ENCODE data around the gene LMF2. TPM values are rescaled to one million over a fixed set of nuclear protein-coding genes. Genes with fewer than 3 reads are reported as not detected.

Gene LMF2
- total RNA-seq, 3 donors from 2014 or later: 35.7 to 54.9 (median 39.5) TPM

DNA sequence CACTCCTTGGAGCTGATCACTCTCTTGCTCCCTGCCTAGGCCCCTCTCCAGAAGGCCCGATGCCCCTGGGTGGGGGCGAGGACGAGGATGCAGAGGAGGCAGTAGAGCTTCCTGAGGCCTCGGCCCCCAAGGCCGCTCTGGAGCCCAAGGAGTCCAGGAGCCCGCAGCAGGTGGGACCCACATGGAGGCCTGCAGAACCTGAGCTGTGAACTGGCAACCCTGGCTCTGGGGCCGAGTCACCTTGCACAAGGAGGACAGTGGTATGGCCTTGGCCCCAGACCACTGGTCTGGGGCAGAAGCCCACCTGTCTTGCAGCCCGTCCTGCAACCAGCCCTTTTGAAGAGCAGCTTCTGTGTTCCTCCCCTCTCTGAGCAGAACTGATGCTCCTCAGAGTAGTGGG, 11.6 kb upstream of the LMF2 start:
- intact Hi-C loops (cut with DNase I; ENCODE audit: low total_unique reads): no loop called here
- Histone ChIP-seq H3K36me3 (peaks cover 13% of the 10 kb centered on the region), H3K27me3 (no peaks in the 10 kb centered on the region), H3K4me1 (peaks cover 1 to 2% of the 10 kb centered on the region in 2 donors), H3K9me3 (no peaks in the 10 kb centered on the region), H3K27ac (no peak overlapping the region), H3K4me3 (no peak overlapping the region)
- TF ChIP-seq, protein P1, sequence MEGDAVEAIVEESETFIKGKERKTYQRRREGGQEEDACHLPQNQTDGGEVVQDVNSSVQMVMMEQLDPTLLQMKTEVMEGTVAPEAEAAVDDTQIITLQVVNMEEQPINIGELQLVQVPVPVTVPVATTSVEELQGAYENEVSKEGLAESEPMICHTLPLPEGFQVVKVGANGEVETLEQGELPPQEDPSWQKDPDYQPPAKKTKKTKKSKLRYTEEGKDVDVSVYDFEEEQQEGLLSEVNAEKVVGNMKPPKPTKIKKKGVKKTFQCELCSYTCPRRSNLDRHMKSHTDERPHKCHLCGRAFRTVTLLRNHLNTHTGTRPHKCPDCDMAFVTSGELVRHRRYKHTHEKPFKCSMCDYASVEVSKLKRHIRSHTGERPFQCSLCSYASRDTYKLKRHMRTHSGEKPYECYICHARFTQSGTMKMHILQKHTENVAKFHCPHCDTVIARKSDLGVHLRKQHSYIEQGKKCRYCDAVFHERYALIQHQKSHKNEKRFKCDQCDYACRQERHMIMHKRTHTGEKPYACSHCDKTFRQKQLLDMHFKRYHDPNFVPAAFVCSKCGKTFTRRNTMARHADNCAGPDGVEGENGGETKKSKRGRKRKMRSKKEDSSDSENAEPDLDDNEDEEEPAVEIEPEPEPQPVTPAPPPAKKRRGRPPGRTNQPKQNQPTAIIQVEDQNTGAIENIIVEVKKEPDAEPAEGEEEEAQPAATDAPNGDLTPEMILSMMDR (IDR thresholded peaks at IDR 0.05): no peak
- no peak for TF ChIP-seq POLR2A (IDR thresholded peaks at IDR 0.05)
- TF ChIP-seq POLR2AphosphoS5 (IDR thresholded peaks at IDR 0.05): no peak
- no peak for DNase-seq (ENCODE audit: low spot score in 2 of 2)

DNA sequence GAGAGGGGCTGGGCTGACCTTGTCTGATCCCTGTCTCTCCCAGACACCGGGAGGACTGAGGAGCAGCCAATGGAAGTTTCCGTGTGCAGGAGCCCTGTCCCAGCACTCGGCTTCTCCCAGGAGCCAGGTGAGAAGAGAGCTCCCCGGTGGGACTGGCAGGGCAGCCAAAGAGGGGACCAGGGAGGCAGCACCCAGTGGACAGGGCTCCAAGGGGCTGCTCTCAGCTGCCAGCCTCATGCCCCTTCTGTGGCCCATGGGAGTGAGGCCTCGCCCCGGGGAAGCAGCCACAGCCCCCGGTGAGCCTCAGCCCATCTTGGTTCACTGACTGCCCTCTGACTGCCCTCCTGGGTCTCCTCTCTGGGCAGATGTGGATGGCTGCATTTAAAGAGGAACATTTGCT, 11.1 kb upstream of the LMF2 start:
- H3K36me3 ChIP-seq: peaks cover 13% of the 10 kb centered on the region
- DNase-seq (ENCODE audit: low spot score in 2 of 2): no peak
- H3K9me3 ChIP-seq: no peaks in the 10 kb centered on the region
- no peak overlapping the region for H3K27ac ChIP-seq
- intact Hi-C loops (cut with DNase I; ENCODE audit: low total_unique reads): no loop called here
- H3K4me3 ChIP-seq: no peak overlapping the region
- H3K4me1 ChIP-seq: no peaks in the 10 kb centered on the region
- no peaks in the 10 kb centered on the region for H3K27me3 ChIP-seq
- TF ChIP-seq POLR2AphosphoS5 (IDR thresholded peaks at IDR 0.05): no peak
- TF ChIP-seq, protein P1 (IDR thresholded peaks at IDR 0.05): no peak
- TF ChIP-seq POLR2A (IDR thresholded peaks at IDR 0.05): no peak

DNA sequence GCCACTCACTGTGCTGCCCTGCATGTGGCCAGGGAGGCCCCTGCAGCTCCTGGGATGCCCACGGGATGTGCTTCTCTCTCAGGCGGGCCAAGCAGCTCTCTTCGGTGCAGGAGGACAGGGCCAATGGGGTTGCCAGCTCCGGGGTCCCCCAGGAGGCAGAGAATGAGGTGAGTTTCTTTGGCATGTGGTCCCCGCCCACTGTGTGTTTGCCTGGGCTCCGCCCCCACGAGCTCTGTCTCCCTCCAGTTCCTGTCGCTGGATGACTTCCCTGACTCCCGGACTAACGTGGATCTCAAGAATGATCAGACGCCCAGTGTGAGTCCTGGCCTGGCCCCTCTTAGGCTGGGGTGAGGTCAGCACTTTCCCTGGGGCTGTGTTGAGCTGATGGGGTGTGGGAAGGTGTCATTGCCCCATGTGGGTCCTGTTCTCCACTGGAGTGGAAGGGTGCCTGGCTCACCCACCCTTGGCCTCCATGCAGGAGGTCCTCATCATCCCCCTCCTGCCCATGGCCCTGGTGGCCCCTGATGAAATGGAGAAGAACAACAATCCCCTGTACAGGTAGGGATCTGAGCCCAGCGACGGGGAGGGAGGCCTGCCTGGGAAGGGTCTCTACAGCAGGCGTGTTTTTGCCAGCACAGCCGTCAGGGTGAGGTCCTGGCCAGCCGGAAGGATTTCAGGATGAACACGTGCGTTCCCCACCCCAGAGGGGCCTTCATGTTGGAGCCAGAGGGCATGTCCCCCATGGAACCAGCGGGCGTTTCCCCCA, 10.2 kb upstream of the LMF2 start:
- no peak overlapping the region for H3K4me3 ChIP-seq
- H3K36me3 ChIP-seq: peaks cover 7% of the 10 kb centered on the region

DNA sequence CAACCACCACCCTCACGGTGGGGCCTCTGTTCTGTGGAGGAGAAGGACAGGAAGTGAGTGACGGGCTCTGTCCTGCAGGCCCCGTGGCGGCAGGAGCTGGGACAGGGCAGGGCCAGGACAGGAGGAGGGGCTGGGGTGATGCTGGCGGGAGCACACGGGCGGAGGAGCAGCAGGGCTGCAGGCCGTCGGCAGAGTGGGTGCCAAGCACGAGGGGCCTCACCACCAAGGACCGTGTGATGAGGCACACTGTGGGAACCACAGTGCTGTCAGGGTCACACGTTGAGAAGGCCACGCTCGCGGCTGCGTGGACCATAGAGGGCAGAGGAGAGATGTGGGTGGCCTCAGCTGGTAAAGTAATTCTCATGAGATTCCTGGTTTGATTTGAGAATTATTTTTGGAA, 9.4 kb upstream of the LMF2 start:
- no peaks in the 10 kb centered on the region for H3K27me3 ChIP-seq
- no peaks in the 10 kb centered on the region for H3K4me1 ChIP-seq
- no peak overlapping the region for H3K4me3 ChIP-seq
- H3K27ac ChIP-seq: no peak overlapping the region
- intact Hi-C loops (cut with DNase I; ENCODE audit: low total_unique reads): no loop called here
- H3K36me3 ChIP-seq: peaks cover 1% of the 10 kb centered on the region
- H3K9me3 ChIP-seq: no peaks in the 10 kb centered on the region
- DNase-seq (ENCODE audit: low spot score in 2 of 2): no peak
- TF ChIP-seq, protein P1 (IDR thresholded peaks at IDR 0.05): no peak
- TF ChIP-seq POLR2AphosphoS5 (IDR thresholded peaks at IDR 0.05) (no peak), POLR2A (IDR thresholded peaks at IDR 0.05) (no peak)

More for the DNA sequence above, 10.2 kb upstream of the LMF2 start:
- no peak for TF ChIP-seq POLR2A (IDR thresholded peaks at IDR 0.05)
- TF ChIP-seq POLR2AphosphoS5 (IDR thresholded peaks at IDR 0.05): no peak
- TF ChIP-seq, protein P1 (IDR thresholded peaks at IDR 0.05): no peak
- H3K27ac ChIP-seq: no peak overlapping the region
- DNase-seq (ENCODE audit: low spot score in 2 of 2): no peak
- no peaks in the 10 kb centered on the region for H3K27me3 ChIP-seq
- no peaks in the 10 kb centered on the region for H3K9me3 ChIP-seq
- no peaks in the 10 kb centered on the region for H3K4me1 ChIP-seq
- intact Hi-C loops (cut with DNase I; ENCODE audit: low total_unique reads): no loop called here

DNA sequence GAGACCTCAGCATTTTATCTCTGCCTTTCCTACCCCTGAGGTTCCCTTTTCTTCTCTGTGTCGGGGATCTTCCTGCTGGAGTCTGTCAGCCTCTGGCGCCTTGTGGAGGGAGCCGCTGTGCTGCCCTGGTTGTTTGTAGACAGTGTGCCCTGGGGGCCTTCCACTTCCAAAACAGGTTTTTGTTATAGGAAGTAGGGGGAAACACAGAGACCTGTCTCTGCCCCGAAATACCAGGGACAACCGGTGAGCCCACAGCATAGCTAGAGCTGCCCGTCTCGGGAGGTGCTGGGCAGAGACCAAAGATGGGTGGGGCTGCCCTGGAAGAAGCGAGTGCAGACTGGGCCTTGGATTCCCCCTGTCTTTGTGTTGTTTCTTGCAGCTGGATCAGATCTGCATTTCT, 8.6 kb upstream of the LMF2 start:
- H3K27ac ChIP-seq: no peak overlapping the region
- H3K4me1 ChIP-seq: no peaks in the 10 kb centered on the region
- no peaks in the 10 kb centered on the region for H3K9me3 ChIP-seq
- no peak for DNase-seq (ENCODE audit: low spot score in 2 of 2)
- TF ChIP-seq POLR2A (IDR thresholded peaks at IDR 0.05) (no peak), POLR2AphosphoS5 (IDR thresholded peaks at IDR 0.05) (no peak)
- TF ChIP-seq, protein P1 (IDR thresholded peaks at IDR 0.05): no peak
- no peak overlapping the region for H3K4me3 ChIP-seq
- no peaks in the 10 kb centered on the region for H3K27me3 ChIP-seq
- intact Hi-C loops (cut with DNase I; ENCODE audit: low total_unique reads): no loop called here
- no peaks in the 10 kb centered on the region for H3K36me3 ChIP-seq

All from breast epithelium (tissue), 4 donors.